Kidney epithelial cell (primary cell): ENCODE results near the gene LHPP. TPM values are rescaled to one million over a fixed set of nuclear protein-coding genes. Genes with fewer than 3 reads are reported as not detected.

Source experiments
- DNase-seq: peaks from one replicate; pipeline ENCODE4 v3.0.0-alpha.2; 2010; ENCODE audit warnings: low read depth
- H3K27me3 ChIP-seq: 2 replicates; pipeline ENCODE4 v1.6.0; 2011; ENCODE audit warnings: low read length; ENCODE audit not compliant: control insufficient read depth, insufficient read depth
- H3K36me3 ChIP-seq: 2 replicates; pipeline ENCODE4 v1.5.1; 2011; ENCODE audit warnings: low read length; ENCODE audit not compliant: control insufficient read depth, insufficient read depth
- H3K4me3 ChIP-seq: 2 replicates; pipeline ENCODE4 v1.5.1; 2011; ENCODE audit warnings: low read depth, mild to moderate bottlenecking, control low read depth, low read length
- total RNA-seq: library from RNA; depleted of rRNA; stranded (reverse); fragments of >200 nt; gene quantifications from 2 replicates; pipeline ENCODE4 v1.2.3, GENCODE V29; 2015
- TF ChIP-seq, protein P1 (sequence below): IDR thresholded peaks from 2 replicates; pipeline ENCODE4 v1.5.1; 2011; ENCODE audit warnings: mild to moderate bottlenecking, moderate library complexity, low read length, control low read depth, inconsistent platforms; ENCODE audit not compliant: insufficient read depth, poor library complexity, severe bottlenecking

The LHPP gene
- total RNA-seq, 1 donor from 2014 or later = 6.3 TPM

DNA sequence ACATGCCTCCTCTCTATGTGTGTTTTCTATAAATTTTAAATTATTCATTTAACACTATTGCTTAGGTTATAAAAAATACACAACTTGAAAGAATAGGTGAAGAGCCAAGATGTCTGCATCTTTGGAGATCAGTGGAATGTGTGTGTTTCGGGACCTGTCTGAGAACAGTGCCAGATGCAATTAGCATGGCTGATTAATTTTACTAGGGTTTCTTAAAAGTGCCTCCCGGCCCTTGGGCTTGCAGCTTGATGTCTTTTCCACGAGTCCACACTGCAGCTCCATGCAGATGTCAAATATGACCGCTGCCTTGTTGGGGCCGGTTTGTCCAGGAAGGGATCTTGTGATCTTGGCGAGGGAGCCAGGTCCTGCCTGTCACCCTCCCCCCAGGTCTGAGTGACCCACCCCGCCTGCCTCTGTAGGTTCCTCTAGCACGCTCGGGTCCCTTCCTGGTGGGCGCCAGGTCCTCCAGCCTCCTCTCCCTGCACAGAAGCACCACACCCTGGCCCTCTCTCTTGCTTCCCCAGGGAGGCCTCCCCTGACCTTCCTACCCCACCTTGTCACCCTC, 20.7 kb downstream of the LHPP start:
- TF ChIP-seq, protein P1, sequence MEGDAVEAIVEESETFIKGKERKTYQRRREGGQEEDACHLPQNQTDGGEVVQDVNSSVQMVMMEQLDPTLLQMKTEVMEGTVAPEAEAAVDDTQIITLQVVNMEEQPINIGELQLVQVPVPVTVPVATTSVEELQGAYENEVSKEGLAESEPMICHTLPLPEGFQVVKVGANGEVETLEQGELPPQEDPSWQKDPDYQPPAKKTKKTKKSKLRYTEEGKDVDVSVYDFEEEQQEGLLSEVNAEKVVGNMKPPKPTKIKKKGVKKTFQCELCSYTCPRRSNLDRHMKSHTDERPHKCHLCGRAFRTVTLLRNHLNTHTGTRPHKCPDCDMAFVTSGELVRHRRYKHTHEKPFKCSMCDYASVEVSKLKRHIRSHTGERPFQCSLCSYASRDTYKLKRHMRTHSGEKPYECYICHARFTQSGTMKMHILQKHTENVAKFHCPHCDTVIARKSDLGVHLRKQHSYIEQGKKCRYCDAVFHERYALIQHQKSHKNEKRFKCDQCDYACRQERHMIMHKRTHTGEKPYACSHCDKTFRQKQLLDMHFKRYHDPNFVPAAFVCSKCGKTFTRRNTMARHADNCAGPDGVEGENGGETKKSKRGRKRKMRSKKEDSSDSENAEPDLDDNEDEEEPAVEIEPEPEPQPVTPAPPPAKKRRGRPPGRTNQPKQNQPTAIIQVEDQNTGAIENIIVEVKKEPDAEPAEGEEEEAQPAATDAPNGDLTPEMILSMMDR = no peak
- Histone ChIP-seq H3K36me3 (no peaks in the 10 kb centered on the region), H3K4me3 (no peak overlapping the region), H3K27me3 (peaks cover 2% of the 10 kb centered on the region)
- DNase-seq = no peak

DNA sequence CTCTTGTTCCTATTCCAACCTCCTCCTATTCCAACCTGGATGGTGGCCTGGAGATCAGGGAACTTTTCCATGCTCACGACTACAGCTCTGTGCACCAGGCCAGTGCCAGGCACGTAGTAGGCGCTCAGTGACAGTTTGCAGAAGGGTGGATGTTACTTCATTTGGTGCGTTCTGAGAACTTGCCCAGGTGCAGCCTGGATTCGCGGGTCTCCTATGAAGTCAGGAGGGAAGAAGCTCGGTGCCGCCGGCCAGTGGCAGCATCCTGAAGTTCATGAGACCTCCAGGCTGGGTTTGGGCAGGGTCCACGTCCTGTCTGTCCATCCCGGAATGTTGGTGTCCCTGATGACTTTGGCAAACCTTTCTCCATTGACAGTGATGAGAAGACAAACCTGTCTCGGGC, 21.3 kb downstream of the LHPP start:
- DNase-seq = no peak
- no peaks in the 10 kb centered on the region for H3K36me3 ChIP-seq
- H3K4me3 ChIP-seq = no peak overlapping the region
- TF ChIP-seq, protein P1 = no peak
- peaks cover 2% of the 10 kb centered on the region for H3K27me3 ChIP-seq

DNA sequence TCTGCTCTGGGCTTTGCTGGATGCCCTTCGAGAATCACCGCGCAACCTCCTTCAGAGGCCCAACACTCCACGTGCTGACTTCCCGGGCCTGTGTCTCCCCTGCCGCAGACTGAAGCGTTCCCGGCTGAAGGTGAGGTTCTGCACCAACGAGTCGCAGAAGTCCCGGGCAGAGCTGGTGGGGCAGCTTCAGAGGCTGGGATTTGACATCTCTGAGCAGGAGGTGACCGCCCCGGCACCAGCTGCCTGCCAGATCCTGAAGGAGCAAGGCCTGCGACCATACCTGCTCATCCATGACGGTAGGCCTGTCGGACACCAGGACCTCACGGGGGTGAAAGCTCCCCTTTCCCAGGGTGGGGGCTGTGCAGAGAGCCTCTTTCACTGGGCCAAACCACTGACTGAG, 22.4 kb downstream of the LHPP start:
- DNase-seq = no peak
- Histone ChIP-seq H3K36me3 (no peaks in the 10 kb centered on the region), H3K27me3 (peaks cover 2% of the 10 kb centered on the region), H3K4me3 (no peak overlapping the region)
- TF ChIP-seq, protein P1 = no peak

DNA sequence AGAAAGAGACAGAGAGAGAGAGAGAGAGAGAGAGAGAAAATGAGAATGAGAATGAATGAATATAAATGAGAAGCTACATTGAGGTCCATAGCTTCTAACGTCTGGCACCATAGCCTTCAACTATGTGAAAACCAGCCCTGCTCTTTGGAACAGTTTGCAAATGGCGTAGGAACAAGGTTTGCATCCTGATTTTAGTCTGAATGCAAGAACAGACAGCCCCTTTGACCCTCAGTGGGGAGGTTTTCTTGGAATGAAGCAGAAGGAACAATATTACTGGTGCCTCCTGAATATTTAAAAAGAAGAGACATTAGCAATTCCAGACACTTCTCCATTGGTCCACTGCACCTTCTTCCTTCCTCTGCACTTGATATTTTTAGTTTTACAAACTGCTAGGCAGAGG, 23.0 kb downstream of the LHPP start:
- Histone ChIP-seq H3K36me3 (no peaks in the 10 kb centered on the region), H3K4me3 (no peak overlapping the region), H3K27me3 (peaks cover 2% of the 10 kb centered on the region)
- TF ChIP-seq, protein P1 = no peak
- no peak for DNase-seq

DNA sequence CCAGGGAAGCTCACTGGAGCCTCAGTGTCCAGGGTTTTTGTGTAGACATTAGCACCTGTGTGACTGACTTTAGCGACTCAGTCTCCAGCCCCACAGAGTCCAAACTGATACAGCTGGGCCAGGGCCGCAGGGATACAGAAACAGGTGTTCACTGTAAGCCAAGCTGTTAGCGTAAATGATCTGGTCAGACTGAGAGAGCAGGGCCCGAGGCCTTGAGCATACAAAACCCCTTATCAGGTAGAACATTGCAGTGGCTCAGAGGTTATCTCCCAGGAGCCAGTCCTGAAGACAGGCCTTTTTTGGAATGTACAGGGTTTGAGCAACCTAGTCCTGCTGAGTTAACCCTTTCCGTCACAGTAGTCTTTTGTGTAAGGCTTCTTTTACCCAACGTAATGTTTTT, 25.0 kb downstream of the LHPP start:
- no peak for DNase-seq
- peaks cover 2% of the 10 kb centered on the region for H3K27me3 ChIP-seq
- H3K36me3 ChIP-seq = no peaks in the 10 kb centered on the region
- H3K4me3 ChIP-seq = no peak overlapping the region
- TF ChIP-seq, protein P1 = no peak

DNA sequence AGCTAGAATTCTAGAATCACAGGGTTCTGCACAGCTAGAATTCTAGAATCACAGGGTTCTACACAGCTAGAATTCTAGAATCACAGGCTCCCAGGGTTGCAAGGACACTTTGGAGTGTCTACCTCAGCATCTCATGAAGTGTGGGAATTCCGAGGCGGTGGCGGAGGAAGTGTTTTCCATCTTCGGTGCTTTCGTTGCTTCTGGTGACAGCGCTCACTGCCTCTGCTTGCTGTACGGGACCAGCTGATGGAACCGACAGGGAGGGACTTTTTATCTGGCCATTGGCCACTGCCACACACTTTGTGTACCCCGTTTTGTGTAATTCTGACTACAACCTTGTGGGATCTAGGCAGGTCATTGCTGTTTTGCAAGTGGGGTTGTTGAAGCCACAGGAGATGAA, 29.5 kb downstream of the LHPP start:
- Histone ChIP-seq H3K27me3 (peaks cover 2% of the 10 kb centered on the region), H3K36me3 (no peaks in the 10 kb centered on the region), H3K4me3 (no peak overlapping the region)
- TF ChIP-seq, protein P1 = no peak
- no peak for DNase-seq
